Measurements from ENCODE around the gene OSBPL5.
A peak's percentile ranks its signal among the peaks of the same experiment; 100 is the strongest.
"Not testable (repeated sequence)": the region's sequence is repeated elsewhere in the genome, so short reads cannot be mapped to it uniquely, and the experiment has no call there.

OSBPL5 gene

DNA sequence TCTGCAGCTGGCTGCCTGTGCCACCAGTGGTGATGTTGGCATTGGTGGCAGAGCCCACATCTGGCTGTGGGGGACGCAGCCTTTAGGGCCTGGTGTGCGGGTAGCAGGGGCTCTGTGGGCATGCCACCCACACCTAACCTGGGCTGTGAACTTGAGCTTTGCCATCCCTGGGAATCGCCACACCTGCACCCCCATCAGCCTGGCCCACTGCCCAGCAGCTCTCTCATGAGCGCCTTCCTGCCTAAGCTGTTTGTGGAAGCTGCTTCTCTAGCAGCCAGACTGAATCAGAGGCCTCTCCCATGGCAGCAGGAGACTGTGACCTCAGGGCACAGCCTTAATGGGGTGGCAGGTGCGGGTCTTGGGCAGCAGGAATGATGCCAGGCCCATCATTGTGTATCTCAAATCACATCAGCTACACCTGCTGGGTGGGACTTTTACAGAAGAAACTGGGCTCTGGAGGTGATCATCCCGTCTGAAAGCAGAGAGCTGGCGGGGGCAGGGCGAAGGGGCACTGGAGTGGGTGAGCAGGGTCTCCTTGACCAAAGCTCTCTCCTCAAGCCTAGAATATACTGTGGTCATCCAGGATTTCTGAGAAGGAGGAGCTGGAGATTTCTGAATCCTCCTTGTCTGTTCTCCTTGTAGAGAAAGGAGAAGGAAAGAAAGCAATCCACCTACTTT, 90.1 kb downstream of the OSBPL5 start:
- no peak for DNase-seq (ENCODE audit: low spot score)
- Histone ChIP-seq H3K4me1 (ENCODE audit: control insufficient read depth in 2 of 2, insufficient read depth in 1 of 2, low read depth in 1 of 2, low read length in 2 of 2) (peaks cover 3 to 4% of the 10 kb centered on the region in 2 donors), H3K9me3 (replicated peaks in 1 of 2; ENCODE audit: control insufficient read depth in 2 of 2, insufficient read depth in 1 of 2, low read depth in 1 of 2, low read length in 2 of 2) (no peaks in the 10 kb centered on the region), H2BK15ac (ENCODE audit: low read length) (peak overlapping the region; percentile 16), H3K14ac (ENCODE audit: low read length) (no peak overlapping the region), H2BK5ac (ENCODE audit: low read length) (no peak overlapping the region), H2BK12ac (ENCODE audit: low read length) (peak overlapping the region; percentile 66), H3K4me3 (ENCODE audit: low read length in 2 of 2) (no peak overlapping the region), H3K27ac (replicated peaks; ENCODE audit: low read length) (no peak overlapping the region), H3K23ac (ENCODE audit: low read depth, low read length, poor library complexity) (peak overlapping the region; percentile 59), H3K4ac (ENCODE audit: low read length) (peak overlapping the region; percentile 41), H3K36me3 (replicated peaks in 1 of 2; ENCODE audit: control insufficient read depth in 2 of 2, insufficient read depth in 2 of 2, low read length in 2 of 2) (no peaks in the 10 kb centered on the region), H2BK120ac (ENCODE audit: low read depth, low read length) (no peak overlapping the region), H4K8ac (ENCODE audit: low read depth, low read length) (no peak overlapping the region), H3K4me2 (ENCODE audit: insufficient read depth, low read length, poor library complexity, severe bottlenecking) (no peak overlapping the region), H3K18ac (ENCODE audit: low read length) (peak overlapping the region; percentile 41), H4K91ac (ENCODE audit: low read depth, low read length, poor library complexity) (peak overlapping the region; percentile 80), H2AFZ (ENCODE audit: low read length) (no peak overlapping the region), H3K27me3 (ENCODE audit: control insufficient read depth in 3 of 3, insufficient read depth in 3 of 3, low read depth in 1 of 3, low read length in 3 of 3) (no peaks in the 10 kb centered on the region), H3K9ac (ENCODE audit: low read depth, low read length, poor library complexity) (no peak overlapping the region), H2AK5ac (ENCODE audit: low read depth, low read length) (peak overlapping the region; percentile 11), H3K79me1 (ENCODE audit: low read depth, low read length) (no peaks in the 10 kb centered on the region)
- no CpG with 5 or more reads among the region's 8 CpGs for WGBS, 2 donors (ENCODE audit: extremely low coverage in 2 of 2, insufficient read length in 2 of 2, insufficient replicate concordance in 1 of 2)

DNA sequence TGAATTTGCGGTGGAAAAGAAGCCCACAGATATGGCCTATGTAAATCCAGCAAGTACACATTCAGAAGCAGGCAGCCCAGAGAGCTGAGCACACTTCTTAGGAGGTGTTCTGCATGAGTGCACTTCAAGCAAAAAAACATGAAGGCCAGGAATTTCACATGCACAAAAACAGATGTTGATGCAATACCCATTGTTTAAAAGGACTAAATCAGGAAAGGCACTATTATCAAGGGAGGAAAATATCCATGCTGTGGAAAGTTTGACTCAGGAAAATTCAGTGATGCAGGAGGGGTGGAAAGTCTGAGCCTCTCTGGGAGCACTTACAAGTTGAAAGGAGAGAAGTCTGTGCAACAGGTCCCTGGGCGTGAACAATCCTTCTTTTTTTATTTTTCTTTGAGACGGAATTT, 92.1 kb downstream of the OSBPL5 start:
- Histone ChIP-seq H2BK12ac (ENCODE audit: low read length) (no peak overlapping the region), H4K91ac (ENCODE audit: low read depth, low read length, poor library complexity) (no peak overlapping the region), H3K9ac (ENCODE audit: low read depth, low read length, poor library complexity) (no peak overlapping the region), H3K23ac (ENCODE audit: low read depth, low read length, poor library complexity) (no peak overlapping the region), H3K4me2 (ENCODE audit: insufficient read depth, low read length, poor library complexity, severe bottlenecking) (no peak overlapping the region), H3K4me3 (ENCODE audit: low read length in 2 of 2) (no peak overlapping the region), H3K36me3 (replicated peaks in 1 of 2; ENCODE audit: control insufficient read depth in 2 of 2, insufficient read depth in 2 of 2, low read length in 2 of 2) (no peaks in the 10 kb centered on the region), H2BK15ac (ENCODE audit: low read length) (no peak overlapping the region), H3K4ac (ENCODE audit: low read length) (no peak overlapping the region), H3K79me1 (ENCODE audit: low read depth, low read length) (no peaks in the 10 kb centered on the region), H3K27ac (replicated peaks; ENCODE audit: low read length) (peak overlapping the region; percentile 5), H3K9me3 (replicated peaks in 1 of 2; ENCODE audit: control insufficient read depth in 2 of 2, insufficient read depth in 1 of 2, low read depth in 1 of 2, low read length in 2 of 2) (no peaks in the 10 kb centered on the region), H2AFZ (ENCODE audit: low read length) (peak overlapping the region; percentile 12), H3K14ac (ENCODE audit: low read length) (no peak overlapping the region), H2AK5ac (ENCODE audit: low read depth, low read length) (no peak overlapping the region), H3K4me1 (ENCODE audit: control insufficient read depth in 2 of 2, insufficient read depth in 1 of 2, low read depth in 1 of 2, low read length in 2 of 2) (peaks cover 3 to 4% of the 10 kb centered on the region in 2 donors), H2BK5ac (ENCODE audit: low read length) (no peak overlapping the region), H4K8ac (ENCODE audit: low read depth, low read length) (no peak overlapping the region), H2BK120ac (ENCODE audit: low read depth, low read length) (no peak overlapping the region), H3K27me3 (ENCODE audit: control insufficient read depth in 3 of 3, insufficient read depth in 3 of 3, low read depth in 1 of 3, low read length in 3 of 3) (no peaks in the 10 kb centered on the region), H3K18ac (ENCODE audit: low read length) (no peak overlapping the region)
- DNase-seq (ENCODE audit: low spot score) = no peak
- no CpG with 5 or more reads among the region's 3 CpGs for WGBS, 2 donors (ENCODE audit: extremely low coverage in 2 of 2, insufficient read length in 2 of 2, insufficient replicate concordance in 1 of 2)

DNA sequence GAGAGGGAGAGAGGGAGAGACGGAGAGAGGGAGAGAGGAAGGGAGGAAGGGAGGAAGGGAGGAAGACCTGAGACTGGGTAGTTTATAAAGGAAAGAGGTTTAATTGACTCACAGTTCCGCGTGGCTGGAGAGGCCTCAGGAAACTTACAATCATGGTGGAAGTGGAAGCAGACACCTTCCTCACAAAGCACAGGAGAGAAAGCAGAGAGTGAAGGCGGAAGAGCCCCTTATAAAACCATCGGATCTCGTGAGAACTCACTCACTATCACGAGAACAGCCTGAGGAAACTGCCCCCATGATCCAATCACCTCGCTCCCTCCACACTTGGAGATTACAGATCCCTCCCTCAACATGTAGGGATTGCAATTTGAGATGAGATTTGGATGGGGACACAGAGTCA, 95.7 kb downstream of the OSBPL5 start:
- Histone ChIP-seq H3K14ac (ENCODE audit: low read length) (no peak overlapping the region), H4K91ac (ENCODE audit: low read depth, low read length, poor library complexity) (no peak overlapping the region), H2BK5ac (ENCODE audit: low read length) (no peak overlapping the region), H3K9me3 (replicated peaks in 1 of 2; ENCODE audit: control insufficient read depth in 2 of 2, insufficient read depth in 1 of 2, low read depth in 1 of 2, low read length in 2 of 2) (peaks cover 0 to 2% of the 10 kb centered on the region in 2 donors), H3K4me1 (ENCODE audit: control insufficient read depth in 2 of 2, insufficient read depth in 1 of 2, low read depth in 1 of 2, low read length in 2 of 2) (peaks cover 3 to 4% of the 10 kb centered on the region in 2 donors), H3K27me3 (ENCODE audit: control insufficient read depth in 3 of 3, insufficient read depth in 3 of 3, low read depth in 1 of 3, low read length in 3 of 3) (no peaks in the 10 kb centered on the region), H3K18ac (ENCODE audit: low read length) (no peak overlapping the region), H3K9ac (ENCODE audit: low read depth, low read length, poor library complexity) (no peak overlapping the region), H2AK5ac (ENCODE audit: low read depth, low read length) (no peak overlapping the region), H3K4me2 (ENCODE audit: insufficient read depth, low read length, poor library complexity, severe bottlenecking) (no peak overlapping the region), H2BK15ac (ENCODE audit: low read length) (no peak overlapping the region), H4K8ac (ENCODE audit: low read depth, low read length) (no peak overlapping the region), H3K4ac (ENCODE audit: low read length) (no peak overlapping the region), H2BK12ac (ENCODE audit: low read length) (no peak overlapping the region), H3K4me3 (ENCODE audit: low read length in 2 of 2) (no peak overlapping the region), H3K36me3 (replicated peaks in 1 of 2; ENCODE audit: control insufficient read depth in 2 of 2, insufficient read depth in 2 of 2, low read length in 2 of 2) (no peaks in the 10 kb centered on the region), H3K27ac (replicated peaks; ENCODE audit: low read length) (no peak overlapping the region), H2AFZ (ENCODE audit: low read length) (no peak overlapping the region), H2BK120ac (ENCODE audit: low read depth, low read length) (no peak overlapping the region), H3K23ac (ENCODE audit: low read depth, low read length, poor library complexity) (no peak overlapping the region), H3K79me1 (ENCODE audit: low read depth, low read length) (no peaks in the 10 kb centered on the region)
- WGBS, 2 donors (ENCODE audit: extremely low coverage in 2 of 2, insufficient read length in 2 of 2, insufficient replicate concordance in 1 of 2) = no CpG with 5 or more reads among the region's 8 CpGs
- no peak for DNase-seq (ENCODE audit: low spot score)

DNA sequence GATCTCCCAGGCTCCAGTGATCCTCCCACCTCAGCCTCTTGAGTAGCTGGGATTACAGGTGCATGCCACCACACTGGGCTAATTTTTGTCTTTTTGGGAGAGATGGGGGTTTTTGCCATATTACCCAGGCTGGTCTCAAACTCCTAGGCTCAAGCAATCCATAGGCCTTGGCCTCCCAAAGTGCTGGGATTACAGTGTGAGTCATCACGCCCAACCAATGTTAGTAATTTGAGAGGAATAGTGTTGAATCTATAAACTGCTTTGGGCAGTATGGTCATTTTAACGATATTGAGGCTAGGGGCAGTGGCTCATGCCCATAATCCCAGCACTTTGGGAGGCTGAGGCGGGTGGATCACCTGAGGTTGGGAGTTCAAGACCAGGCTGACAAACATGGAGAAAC, 98.8 kb downstream of the OSBPL5 start:
- not testable (repeated sequence) for H3K79me1 ChIP-seq (ENCODE audit: low read depth, low read length); H3K23ac ChIP-seq (ENCODE audit: low read depth, low read length, poor library complexity); H3K18ac ChIP-seq (ENCODE audit: low read length); H3K14ac ChIP-seq (ENCODE audit: low read length); H2BK5ac ChIP-seq (ENCODE audit: low read length); H3K27ac ChIP-seq (replicated peaks; ENCODE audit: low read length); H3K4me1 ChIP-seq (ENCODE audit: control insufficient read depth in 2 of 2, insufficient read depth in 1 of 2, low read depth in 1 of 2, low read length in 2 of 2); H2BK12ac ChIP-seq (ENCODE audit: low read length); H4K8ac ChIP-seq (ENCODE audit: low read depth, low read length); H3K4me3 ChIP-seq (ENCODE audit: low read length in 2 of 2); H3K9me3 ChIP-seq (replicated peaks in 1 of 2; ENCODE audit: control insufficient read depth in 2 of 2, insufficient read depth in 1 of 2, low read depth in 1 of 2, low read length in 2 of 2); H3K36me3 ChIP-seq (replicated peaks in 1 of 2; ENCODE audit: control insufficient read depth in 2 of 2, insufficient read depth in 2 of 2, low read length in 2 of 2); H3K9ac ChIP-seq (ENCODE audit: low read depth, low read length, poor library complexity); H3K4me2 ChIP-seq (ENCODE audit: insufficient read depth, low read length, poor library complexity, severe bottlenecking); H3K4ac ChIP-seq (ENCODE audit: low read length); H2AFZ ChIP-seq (ENCODE audit: low read length); H4K91ac ChIP-seq (ENCODE audit: low read depth, low read length, poor library complexity); DNase-seq (ENCODE audit: low spot score); H2AK5ac ChIP-seq (ENCODE audit: low read depth, low read length); H3K27me3 ChIP-seq (ENCODE audit: control insufficient read depth in 3 of 3, insufficient read depth in 3 of 3, low read depth in 1 of 3, low read length in 3 of 3); H2BK15ac ChIP-seq (ENCODE audit: low read length); H2BK120ac ChIP-seq (ENCODE audit: low read depth, low read length)
- WGBS, 2 donors (ENCODE audit: extremely low coverage in 2 of 2, insufficient read length in 2 of 2, insufficient replicate concordance in 1 of 2) = no CpG with 5 or more reads among the region's 3 CpGs
